GM12872 (cell line): Measurements from ENCODE around the gene TBCD.

Experiments used
- TF ChIP-seq, protein P1 (sequence below): IDR thresholded peaks from 3 replicates; pipeline ENCODE4 v1.5.1; 2011; ENCODE audit warnings: low read depth, mild to moderate bottlenecking, low read length, moderate library complexity; ENCODE audit not compliant: insufficient read depth

TBCD gene

DNA sequence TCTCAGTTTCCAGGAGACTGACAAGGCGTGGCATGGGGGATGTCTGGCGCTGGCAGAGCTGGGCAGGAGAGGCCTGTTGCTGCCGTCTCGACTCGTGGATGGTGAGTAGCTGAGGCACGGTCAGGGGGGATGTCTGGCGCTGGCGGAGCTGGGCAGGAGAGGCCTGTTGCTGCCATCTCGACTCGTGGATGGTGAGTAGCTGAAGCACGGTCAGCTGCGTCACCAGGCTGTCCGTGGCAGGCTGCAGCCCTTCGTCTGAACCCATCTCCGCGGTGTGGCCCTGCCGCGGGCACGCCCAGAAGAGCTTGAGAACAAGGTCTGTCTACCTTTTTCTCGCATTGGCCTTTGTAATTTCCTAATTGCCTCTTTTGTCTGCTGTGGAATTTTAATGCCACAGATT lies 63.0 kb downstream of the TBCD start:
- TF ChIP-seq, protein P1, sequence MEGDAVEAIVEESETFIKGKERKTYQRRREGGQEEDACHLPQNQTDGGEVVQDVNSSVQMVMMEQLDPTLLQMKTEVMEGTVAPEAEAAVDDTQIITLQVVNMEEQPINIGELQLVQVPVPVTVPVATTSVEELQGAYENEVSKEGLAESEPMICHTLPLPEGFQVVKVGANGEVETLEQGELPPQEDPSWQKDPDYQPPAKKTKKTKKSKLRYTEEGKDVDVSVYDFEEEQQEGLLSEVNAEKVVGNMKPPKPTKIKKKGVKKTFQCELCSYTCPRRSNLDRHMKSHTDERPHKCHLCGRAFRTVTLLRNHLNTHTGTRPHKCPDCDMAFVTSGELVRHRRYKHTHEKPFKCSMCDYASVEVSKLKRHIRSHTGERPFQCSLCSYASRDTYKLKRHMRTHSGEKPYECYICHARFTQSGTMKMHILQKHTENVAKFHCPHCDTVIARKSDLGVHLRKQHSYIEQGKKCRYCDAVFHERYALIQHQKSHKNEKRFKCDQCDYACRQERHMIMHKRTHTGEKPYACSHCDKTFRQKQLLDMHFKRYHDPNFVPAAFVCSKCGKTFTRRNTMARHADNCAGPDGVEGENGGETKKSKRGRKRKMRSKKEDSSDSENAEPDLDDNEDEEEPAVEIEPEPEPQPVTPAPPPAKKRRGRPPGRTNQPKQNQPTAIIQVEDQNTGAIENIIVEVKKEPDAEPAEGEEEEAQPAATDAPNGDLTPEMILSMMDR, result no peak

DNA sequence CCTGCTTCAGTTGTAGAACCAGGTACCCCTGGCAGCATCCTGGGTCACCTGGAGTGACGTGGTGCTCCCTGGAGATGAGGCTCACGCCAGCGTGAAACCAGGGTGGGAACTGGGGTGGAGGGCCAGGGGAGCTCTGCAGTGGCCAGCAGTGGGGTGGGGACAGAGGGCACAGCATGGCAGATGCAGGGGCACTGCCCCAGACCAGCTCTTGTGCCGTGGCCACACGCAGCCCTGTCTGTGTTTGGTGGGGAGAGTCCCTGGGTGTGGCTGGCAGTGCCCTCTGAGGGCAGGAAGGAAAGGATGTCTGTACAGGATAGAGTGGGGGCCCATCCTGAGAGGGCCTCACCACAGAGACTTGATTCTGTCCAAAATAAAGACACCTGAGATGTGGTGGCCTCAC lies 63.5 kb downstream of the TBCD start:
- TF ChIP-seq, protein P1, result no peak

DNA sequence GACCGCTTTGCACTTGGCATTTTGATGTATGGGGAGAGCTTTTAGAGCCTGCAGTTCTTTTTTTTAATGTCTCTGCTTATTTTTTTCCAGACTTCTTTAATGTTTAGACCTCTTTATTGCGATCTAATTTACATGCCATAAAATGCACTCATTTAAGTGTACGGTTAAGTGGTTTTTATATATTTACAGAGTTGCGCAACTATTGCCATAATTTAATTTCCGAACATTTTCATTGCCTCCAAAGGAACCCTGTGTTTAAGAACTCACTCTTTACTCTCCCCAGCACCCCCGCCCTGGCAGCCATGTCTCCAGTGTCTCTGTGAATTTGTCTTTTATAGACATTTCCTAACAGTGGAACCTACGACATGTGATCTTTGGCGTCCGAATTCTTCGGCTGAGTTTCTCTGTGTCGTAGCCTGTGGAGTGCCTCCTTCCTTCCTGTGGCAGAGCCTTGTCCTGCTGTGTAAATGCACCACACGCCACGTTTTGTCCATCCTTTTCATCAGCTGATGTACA lies 64.0 kb downstream of the TBCD start:
- TF ChIP-seq, protein P1, result no peak

DNA sequence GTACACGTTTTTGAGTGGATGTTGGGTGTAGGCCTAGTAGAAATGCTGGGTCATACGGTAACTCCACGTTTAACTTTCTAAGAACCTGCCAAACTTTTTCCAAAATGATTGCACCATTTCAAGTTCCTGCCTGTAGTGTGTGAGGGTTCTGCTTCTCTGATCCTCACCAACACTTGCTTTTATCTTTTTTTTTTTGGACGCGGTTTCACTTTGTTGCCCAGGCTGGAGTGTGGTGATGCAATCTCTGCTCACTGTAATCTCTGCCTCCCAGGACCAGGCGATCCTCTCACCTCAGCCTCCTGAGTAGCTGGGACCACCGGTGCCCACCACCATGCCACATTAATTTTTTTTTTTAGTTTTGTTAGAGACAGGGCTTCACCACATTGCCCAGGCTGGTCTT lies 64.5 kb downstream of the TBCD start:
- TF ChIP-seq, protein P1, result no peak

DNA sequence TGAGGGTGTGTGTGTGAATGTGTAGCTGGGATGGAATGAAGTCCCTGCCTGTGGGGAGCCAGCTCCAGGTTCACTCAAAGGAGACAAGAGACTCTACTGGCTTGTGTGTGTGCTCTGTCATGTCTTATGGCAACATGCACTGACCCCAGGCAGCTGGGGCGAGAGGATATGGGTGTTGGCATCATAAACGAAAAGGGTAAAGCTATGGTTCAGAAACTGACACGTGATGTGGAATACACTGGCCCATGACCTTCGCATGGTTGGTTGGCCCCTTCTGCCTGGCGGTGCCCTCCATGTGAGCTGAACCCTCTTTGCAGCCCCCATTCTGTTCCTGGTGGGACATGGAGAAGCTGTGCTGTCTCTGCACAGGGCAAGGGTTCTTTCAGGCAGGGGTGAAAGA lies 66.1 kb downstream of the TBCD start:
- TF ChIP-seq, protein P1, result no peak

DNA sequence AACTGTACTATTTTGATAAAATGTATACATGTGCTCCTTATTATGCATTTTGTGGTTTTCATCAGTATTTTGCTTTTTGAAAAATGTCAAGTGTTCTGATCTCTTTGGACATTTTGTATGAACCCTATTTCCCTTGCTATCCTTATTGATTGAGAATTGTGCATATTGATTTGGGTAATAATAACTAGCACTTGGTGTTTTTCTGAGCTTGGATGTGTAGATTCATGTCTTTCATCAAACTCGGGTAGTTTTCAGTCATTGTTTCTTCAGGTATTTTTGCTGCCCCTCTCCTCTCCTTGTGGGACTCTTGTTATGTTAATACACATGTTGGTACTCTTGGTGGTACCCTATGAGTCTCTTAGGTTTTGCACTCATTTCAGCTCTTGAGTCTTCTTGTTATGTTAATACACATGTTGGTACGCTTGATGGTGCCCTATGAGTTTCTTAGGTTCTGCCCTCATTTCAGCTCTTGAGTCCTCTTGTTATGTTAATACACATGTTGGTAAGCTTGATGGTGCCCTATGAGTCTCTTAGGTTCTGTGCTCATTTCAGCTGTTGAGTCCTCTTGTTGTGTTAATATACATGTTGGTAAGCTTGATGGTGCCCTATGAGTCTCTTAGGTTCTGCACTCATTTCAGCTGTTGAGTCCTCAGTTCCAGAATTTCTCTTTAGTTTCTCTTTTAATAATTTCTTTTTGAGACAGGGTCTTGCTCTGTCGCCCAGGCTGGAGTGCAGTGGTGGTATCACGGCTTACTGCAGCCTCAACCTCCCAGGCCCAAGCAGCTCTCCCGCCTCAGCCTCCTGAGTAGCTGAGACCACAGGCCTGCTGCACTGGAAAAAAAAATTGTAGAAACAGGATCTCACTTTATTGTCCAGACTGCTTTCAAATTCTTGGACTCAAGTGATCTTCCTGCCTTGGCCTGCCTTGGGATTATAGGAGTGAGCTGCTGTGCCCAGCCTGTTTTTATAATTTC lies 68.7 kb downstream of the TBCD start:
- TF ChIP-seq, protein P1, result no peak

DNA sequence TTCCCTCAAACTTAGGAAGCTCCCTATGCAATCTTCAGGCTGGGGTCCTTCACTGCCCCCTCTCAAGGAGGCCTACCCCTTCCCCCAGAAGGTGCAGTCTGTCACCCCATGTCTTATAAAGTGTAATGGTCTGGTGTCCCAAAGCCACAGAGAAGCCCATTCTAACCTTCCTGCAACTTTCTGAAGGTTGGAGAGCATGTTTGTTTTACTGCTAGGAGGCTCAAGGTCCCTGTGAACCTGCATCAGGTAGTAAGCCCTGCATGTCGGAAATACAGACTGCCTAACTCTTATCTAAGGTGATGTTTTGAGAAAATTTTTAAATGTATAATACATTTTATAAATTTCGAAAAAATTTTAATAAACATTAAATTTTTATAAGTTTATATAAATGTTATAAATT lies 69.7 kb downstream of the TBCD start:
- TF ChIP-seq, protein P1, result no peak
